ENCODE results near the gene SCUBE2.

SCUBE2 gene

DNA sequence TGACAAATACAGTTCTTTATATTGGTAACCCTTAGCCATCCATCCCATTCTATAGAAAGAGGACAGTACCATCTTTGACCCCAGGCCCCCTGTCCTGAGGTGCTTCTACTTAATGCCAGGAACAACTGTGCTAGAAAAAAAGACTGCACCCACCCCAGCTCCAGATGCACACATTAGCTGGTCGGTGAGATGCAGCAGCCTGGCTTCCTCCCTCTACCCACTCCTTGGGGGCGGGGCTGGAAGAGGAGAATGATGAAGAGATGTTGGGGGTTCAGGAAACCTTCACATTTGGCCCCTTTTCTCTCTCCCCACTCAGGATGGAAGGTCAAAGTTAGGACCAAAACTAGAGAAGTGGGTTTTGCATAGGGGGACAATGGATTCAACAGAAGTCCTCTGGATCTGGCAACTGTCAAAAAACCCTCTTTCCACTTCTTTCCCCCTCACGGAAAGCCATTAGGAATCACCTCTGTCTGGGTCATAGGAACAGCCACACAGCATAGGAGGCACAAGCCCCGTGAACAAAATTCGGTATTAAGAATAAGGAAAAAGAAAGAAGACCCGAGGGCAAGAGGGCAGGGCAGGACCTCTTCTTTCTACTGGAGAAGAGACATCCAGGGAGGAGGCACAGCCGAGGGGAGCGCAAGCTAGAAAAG lies 88.4 kb downstream of the SCUBE2 start:
- Histone ChIP-seq H3K27ac (ENCODE audit: low read depth, low read length) (no peak overlapping the region), H3K79me2 (ENCODE audit: insufficient read depth, low read length) (no peaks in the 10 kb centered on the region), H3K9ac (ENCODE audit: low read length) (no peak overlapping the region), H3K36me3 (ENCODE audit: low read length) (no peaks in the 10 kb centered on the region), H3K9me3 (ENCODE audit: insufficient read depth, low read length) (no peaks in the 10 kb centered on the region), H2AFZ (ENCODE audit: low read depth, low read length, severe bottlenecking) (no peak overlapping the region), H3F3A (ENCODE audit: insufficient read depth) (no peaks in the 10 kb centered on the region), H4K20me1 (ENCODE audit: low read depth, low read length) (no peaks in the 10 kb centered on the region), H3K4me2 (ENCODE audit: low read depth, low read length, poor library complexity, severe bottlenecking) (no peak overlapping the region), H3K4me3 (ENCODE audit: insufficient read depth, low read length, poor library complexity, severe bottlenecking) (no peak overlapping the region), H3K9me2 (replicated peaks; ENCODE audit: insufficient read depth, low read length) (no peaks in the 10 kb centered on the region), H3K27me3 (ENCODE audit: low read length) (no peaks in the 10 kb centered on the region)
- TF ChIP-seq EZH2phosphoT487 (conservative IDR thresholded peaks at IDR 0.05; ENCODE audit: low read length): no peak
- TF ChIP-seq, protein P1, sequence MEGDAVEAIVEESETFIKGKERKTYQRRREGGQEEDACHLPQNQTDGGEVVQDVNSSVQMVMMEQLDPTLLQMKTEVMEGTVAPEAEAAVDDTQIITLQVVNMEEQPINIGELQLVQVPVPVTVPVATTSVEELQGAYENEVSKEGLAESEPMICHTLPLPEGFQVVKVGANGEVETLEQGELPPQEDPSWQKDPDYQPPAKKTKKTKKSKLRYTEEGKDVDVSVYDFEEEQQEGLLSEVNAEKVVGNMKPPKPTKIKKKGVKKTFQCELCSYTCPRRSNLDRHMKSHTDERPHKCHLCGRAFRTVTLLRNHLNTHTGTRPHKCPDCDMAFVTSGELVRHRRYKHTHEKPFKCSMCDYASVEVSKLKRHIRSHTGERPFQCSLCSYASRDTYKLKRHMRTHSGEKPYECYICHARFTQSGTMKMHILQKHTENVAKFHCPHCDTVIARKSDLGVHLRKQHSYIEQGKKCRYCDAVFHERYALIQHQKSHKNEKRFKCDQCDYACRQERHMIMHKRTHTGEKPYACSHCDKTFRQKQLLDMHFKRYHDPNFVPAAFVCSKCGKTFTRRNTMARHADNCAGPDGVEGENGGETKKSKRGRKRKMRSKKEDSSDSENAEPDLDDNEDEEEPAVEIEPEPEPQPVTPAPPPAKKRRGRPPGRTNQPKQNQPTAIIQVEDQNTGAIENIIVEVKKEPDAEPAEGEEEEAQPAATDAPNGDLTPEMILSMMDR (IDR thresholded peaks at IDR 0.05; ENCODE audit: insufficient read depth, low read length, poor library complexity, severe bottlenecking): no peak

DNA sequence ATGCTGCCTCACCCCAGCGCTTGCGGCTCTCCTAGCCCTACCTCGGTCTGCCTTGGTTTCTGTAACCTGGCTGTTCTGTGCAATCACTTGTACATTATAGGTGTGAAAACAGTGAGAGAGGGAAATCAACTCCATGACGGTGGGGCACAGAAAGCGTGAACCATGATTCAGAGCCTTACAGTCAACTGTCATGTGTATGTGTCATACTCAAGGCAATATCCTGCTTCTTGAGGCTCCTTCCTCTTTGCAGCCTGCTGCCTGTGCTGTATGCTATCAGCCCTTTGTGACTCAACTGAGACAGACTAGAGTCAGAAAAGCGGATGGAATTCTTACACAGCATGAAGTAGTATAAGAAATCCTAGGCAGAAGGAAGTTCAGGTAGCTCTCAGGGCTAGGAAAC lies 89.7 kb downstream of the SCUBE2 start:
- Histone ChIP-seq H3K27me3 (ENCODE audit: low read length) (no peaks in the 10 kb centered on the region), H3K27ac (ENCODE audit: low read depth, low read length) (no peak overlapping the region), H2AFZ (ENCODE audit: low read depth, low read length, severe bottlenecking) (no peak overlapping the region)

DNA sequence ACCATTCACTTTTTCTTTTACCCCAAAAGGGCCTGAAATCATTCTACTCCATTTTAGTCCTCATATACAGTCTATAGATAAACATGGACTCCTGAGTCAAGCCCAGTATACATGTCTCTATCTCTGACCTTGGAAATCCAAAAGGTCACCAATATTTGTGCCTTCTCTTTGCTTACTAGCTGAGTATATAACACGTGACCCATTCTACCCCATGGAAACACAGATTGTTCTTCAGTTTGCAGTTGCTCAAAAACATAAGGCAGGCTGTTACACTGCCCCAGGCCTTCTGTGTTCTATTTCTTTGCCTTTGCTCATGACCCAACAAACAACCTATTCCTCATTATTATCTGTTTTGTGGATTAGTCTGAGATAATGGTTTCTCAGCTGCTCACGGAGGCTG lies 93.4 kb downstream of the SCUBE2 start:
- H4K20me1 ChIP-seq (ENCODE audit: low read depth, low read length): no peaks in the 10 kb centered on the region
- H2AFZ ChIP-seq (ENCODE audit: low read depth, low read length, severe bottlenecking): no peak overlapping the region
- no peaks in the 10 kb centered on the region for H3K36me3 ChIP-seq (ENCODE audit: low read length)
- no peaks in the 10 kb centered on the region for H3K79me2 ChIP-seq (ENCODE audit: insufficient read depth, low read length)
- no peaks in the 10 kb centered on the region for H3K9me3 ChIP-seq (ENCODE audit: insufficient read depth, low read length)
- TF ChIP-seq, protein P1 (IDR thresholded peaks at IDR 0.05; ENCODE audit: insufficient read depth, low read length, poor library complexity, severe bottlenecking): no peak
- TF ChIP-seq EZH2phosphoT487 (conservative IDR thresholded peaks at IDR 0.05; ENCODE audit: low read length): no peak
- H3F3A ChIP-seq (ENCODE audit: insufficient read depth): no peaks in the 10 kb centered on the region
- H3K27me3 ChIP-seq (ENCODE audit: low read length): no peaks in the 10 kb centered on the region
- H3K4me3 ChIP-seq (ENCODE audit: insufficient read depth, low read length, poor library complexity, severe bottlenecking): no peak overlapping the region
- H3K9me2 ChIP-seq (replicated peaks; ENCODE audit: insufficient read depth, low read length): no peaks in the 10 kb centered on the region
- H3K27ac ChIP-seq (ENCODE audit: low read depth, low read length): no peak overlapping the region
- no peak overlapping the region for H3K4me2 ChIP-seq (ENCODE audit: low read depth, low read length, poor library complexity, severe bottlenecking)
- H3K9ac ChIP-seq (ENCODE audit: low read length): no peak overlapping the region

More for the DNA sequence above, 89.7 kb downstream of the SCUBE2 start:
- H4K20me1 ChIP-seq (ENCODE audit: low read depth, low read length): no peaks in the 10 kb centered on the region
- H3K4me3 ChIP-seq (ENCODE audit: insufficient read depth, low read length, poor library complexity, severe bottlenecking): no peak overlapping the region
- no peak for TF ChIP-seq EZH2phosphoT487 (conservative IDR thresholded peaks at IDR 0.05; ENCODE audit: low read length)
- TF ChIP-seq, protein P1 (IDR thresholded peaks at IDR 0.05; ENCODE audit: insufficient read depth, low read length, poor library complexity, severe bottlenecking): no peak
- no peak overlapping the region for H3K4me2 ChIP-seq (ENCODE audit: low read depth, low read length, poor library complexity, severe bottlenecking)
- H3K9me3 ChIP-seq (ENCODE audit: insufficient read depth, low read length): no peaks in the 10 kb centered on the region
- no peaks in the 10 kb centered on the region for H3K79me2 ChIP-seq (ENCODE audit: insufficient read depth, low read length)
- no peaks in the 10 kb centered on the region for H3K9me2 ChIP-seq (replicated peaks; ENCODE audit: insufficient read depth, low read length)
- no peaks in the 10 kb centered on the region for H3K36me3 ChIP-seq (ENCODE audit: low read length)
- no peaks in the 10 kb centered on the region for H3F3A ChIP-seq (ENCODE audit: insufficient read depth)
- no peak overlapping the region for H3K9ac ChIP-seq (ENCODE audit: low read length)
